GM13976 (cell line): ENCODE results near the gene HOXC9.
A peak's percentile ranks its signal among the peaks of the same experiment; 100 is the strongest.

ENCODE experiments used
- DNase-seq: peaks from one replicate; pipeline ENCODE4 v3.0.0; 2012; ENCODE audit warnings: low spot score
- CTCF ChIP-seq: IDR thresholded peaks from 2 replicates; pipeline ENCODE4 v1.5.1; 2012; ENCODE audit warnings: borderline replicate concordance, mild to moderate bottlenecking; ENCODE audit not compliant: insufficient read depth; ENCODE audit errors: extremely low read depth, missing control alignments, control extremely low read depth
- in situ Hi-C: fragments of 300-500 bp; cut with MboI; formaldehyde crosslinking; loops from one replicate; pipeline ENCODE4 v1.12.0; 2022; ENCODE audit warnings: low sequenced_read_pairs, mixed read lengths, inconsistent platforms; ENCODE audit not compliant: unreplicated experiment

Gene HOXC9

DNA sequence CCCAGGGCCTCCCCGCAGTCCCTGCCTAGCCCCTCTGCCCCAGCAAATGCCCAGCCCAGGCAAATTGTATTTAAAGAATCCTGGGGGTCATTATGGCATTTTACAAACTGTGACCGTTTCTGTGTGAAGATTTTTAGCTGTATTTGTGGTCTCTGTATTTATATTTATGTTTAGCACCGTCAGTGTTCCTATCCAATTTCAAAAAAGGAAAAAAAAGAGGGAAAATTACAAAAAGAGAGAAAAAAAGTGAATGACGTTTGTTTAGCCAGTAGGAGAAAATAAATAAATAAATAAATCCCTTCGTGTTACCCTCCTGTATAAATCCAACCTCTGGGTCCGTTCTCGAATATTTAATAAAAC, 30.5 kb downstream of the HOXC9 start:
- no peak for TF ChIP-seq CTCF
- in situ Hi-C loops, result no loop called here
- no peak for DNase-seq

- in situ Hi-C loops, result no loop called here
- DNase-seq, result no peak
- TF ChIP-seq CTCF, result no peak
These were observed 31.0 kb downstream of the HOXC9 start for GRCh38 chr12:54030889-54031471.

GRCh38 chr12:54031480-54031879, 31.5 kb downstream of the HOXC9 start:
- TF ChIP-seq CTCF, result no peak
- no peak for DNase-seq
- in situ Hi-C loops, result no loop called here

DNA sequence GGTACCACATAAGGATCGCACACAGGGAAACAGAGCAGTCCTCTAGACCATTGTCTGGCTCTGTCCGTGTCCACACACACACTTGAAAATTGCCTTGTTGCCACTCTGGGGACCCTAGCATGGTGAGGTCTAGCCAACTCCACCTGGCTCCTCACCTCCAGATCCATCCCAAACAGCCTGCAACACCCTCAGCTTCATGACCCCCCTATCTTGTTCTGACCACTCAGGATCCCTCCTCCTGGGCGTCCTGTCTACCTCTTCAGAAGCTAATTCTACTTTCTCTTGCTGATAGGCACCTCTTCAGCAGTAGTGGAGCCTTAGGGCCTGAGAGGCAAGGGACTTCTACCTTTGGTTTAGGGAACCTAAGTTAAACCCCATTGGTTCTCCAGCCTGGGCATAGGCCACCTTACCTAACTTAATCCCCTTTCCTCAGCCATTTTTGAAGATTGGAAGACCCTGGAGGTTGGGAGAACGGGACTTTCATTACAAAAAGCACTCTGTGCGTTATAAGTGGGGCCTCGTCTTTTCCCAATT, 32.2 kb downstream of the HOXC9 start:
- in situ Hi-C loops, result no loop called here
- no peak for DNase-seq
- TF ChIP-seq CTCF, result no peak

- peak; percentile 89 for TF ChIP-seq CTCF
- in situ Hi-C loops, result no loop called here
- DNase-seq, result peak; percentile 89
These were observed 32.7 kb downstream of the HOXC9 start, which contains the start of gene HOXC5 for GRCh38 chr12:54032627-54033100. TSS of gene HOXC5 (plus strand) at chr12:54033050. CDS start at chr12:54033123, 73 bp downstream.

DNA sequence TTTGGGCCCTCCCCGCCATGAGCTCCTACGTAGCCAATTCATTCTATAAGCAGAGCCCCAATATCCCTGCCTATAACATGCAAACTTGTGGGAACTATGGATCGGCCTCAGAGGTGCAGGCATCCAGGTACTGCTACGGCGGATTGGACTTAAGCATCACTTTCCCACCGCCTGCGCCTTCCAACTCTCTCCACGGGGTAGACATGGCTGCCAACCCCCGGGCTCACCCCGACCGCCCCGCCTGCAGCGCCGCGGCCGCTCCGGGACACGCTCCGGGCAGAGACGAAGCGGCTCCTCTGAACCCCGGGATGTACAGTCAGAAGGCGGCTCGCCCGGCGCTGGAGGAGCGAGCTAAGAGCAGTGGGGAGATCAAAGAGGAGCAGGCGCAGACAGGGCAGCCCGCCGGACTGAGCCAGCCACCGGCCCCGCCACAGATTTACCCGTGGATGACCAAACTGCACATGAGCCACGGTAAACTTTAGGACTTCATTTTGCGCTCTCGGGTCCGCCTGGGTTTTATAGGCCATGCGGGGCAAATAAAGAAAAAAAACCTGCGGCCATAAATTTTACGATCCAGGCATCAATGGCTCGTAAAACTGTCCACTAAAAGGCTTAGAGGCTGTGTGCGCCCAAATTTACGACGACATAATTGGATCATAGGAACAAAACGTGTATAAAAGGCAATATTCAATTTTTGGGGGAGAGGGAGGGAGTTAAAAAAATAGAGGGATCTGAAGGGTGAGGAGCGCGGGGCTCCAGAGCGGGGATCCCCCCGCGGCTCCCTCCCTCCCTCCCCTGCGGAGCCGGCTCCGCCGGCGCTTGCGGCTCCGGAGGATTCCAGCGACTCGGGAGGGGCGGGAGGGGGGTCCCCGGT, 33.4 kb downstream of the HOXC9 start:
- TF ChIP-seq CTCF, result no peak
- in situ Hi-C loops, result no loop called here
- DNase-seq, result no peak
